NCI-H1105 (cell line): ENCODE measurements around the gene SIK3.
A peak's percentile ranks its signal among the peaks of the same experiment; 100 is the strongest.

Experiments used
- DNase-seq: peaks from one replicate; lab custom pipeline; 2025; lab: John Stamatoyannopoulos, UW

SIK3 gene

DNA sequence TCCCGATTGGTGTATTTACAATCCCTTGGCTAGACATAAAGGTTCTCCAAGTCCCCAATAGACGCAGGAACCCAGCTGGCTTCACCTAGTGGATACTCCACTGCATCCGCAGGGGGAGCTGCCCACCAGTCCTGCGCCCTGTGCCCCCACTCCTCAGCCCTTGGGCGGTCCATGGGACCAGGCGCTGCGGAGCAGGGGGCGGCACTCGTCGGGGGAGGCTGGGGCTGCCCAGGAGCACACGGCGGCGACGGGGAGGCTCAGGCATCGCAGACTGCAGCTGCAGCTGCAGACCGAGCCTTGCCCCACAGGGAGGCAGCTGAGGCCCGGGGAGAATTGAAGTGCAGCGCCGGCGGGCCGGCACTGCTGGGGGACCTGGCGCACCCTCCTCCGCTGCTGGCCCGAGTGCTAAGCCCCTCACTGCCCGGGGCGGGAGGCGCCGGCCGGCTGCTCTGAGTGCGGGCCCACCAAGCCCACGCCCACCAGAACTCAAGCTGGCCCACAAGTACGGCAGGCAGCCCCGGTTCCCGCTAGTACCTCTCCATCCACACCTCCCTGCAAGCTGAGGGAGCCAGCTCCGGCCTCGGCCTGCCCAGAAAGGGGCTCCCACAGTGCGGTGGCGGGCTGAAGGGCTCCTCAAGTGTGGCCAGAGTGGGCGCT is 12.2 kb upstream of the SIK3 start:
- no peak for DNase-seq

DNA sequence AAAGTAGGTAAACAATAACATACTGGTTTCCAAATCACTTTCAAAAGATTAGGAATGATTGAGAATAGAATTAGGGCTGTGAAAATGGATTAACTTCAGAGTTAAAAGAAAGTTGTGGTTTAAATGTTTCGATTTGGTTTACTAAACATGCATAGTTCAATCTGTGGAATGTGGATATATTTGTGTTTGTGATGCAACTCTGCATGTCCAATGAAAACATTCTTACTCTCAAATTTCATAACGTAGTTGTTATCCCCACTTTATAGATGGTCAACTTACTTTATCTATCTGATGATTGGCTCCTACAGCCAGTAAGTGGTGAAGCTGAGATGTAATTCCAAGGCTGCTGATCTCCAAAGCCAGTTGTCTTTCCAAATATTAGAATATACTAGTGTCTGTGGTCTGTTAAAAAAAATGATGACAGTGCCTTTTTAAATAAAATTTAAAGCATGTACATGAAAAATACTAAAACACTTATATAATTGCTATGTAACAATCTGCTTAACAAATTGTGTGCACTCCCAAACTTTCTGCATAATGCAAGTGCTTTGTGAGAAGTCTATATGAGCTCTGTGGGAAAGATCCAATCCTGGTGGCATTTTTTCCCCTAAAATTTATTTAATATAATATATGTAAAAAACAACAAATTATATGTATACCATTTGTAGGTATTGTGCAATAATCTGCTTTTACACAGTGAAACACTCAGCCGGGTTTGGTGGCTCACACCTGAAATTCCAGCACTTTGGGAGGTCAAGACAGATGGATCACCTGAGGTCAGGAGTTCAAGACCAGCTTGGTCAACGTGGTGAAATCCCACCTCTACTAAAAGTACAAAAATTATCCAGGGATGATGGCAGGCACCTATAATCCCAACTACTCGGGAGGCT is 9.7 kb upstream of the SIK3 start:
- no peak for DNase-seq

DNA sequence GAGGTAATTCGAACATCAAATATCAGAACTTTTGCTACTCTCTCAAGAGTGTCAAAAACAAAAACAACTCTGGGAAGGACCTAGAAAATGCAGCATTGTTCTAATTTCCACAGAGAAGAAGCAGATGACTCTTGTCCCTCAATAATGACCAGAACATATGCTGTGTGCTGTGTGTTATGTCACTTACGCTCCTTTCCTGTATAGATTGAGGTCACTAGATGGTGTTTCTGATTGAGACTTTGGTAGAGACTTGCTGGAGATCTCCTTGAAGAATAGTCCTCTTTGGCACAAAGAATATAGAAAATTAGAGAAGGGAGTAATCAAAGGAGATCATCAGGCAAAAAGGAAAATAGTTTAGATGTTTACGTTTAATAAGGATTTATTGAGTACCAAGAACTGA is 2.3 kb upstream of the SIK3 start:
- no peak for DNase-seq

DNA sequence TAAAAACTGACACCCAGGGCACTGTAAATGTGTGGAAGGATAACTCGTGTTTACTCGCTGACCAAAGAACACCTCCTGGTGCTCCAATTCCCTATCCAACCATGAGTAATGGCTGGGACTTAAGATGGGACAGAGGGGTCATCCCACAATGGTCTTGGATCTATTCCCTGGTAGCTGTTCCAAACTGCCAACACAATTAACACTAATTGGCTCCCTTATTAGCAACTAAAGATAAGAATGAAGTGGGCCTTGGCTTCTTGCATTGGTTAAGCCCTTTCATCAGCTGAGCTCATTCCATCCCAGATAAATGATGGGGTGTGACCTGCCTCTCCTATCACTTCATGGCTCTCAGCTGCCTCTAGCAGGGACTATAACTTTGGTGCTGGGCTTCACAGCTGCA is 1.5 kb upstream of the SIK3 start:
- no peak for DNase-seq

DNA sequence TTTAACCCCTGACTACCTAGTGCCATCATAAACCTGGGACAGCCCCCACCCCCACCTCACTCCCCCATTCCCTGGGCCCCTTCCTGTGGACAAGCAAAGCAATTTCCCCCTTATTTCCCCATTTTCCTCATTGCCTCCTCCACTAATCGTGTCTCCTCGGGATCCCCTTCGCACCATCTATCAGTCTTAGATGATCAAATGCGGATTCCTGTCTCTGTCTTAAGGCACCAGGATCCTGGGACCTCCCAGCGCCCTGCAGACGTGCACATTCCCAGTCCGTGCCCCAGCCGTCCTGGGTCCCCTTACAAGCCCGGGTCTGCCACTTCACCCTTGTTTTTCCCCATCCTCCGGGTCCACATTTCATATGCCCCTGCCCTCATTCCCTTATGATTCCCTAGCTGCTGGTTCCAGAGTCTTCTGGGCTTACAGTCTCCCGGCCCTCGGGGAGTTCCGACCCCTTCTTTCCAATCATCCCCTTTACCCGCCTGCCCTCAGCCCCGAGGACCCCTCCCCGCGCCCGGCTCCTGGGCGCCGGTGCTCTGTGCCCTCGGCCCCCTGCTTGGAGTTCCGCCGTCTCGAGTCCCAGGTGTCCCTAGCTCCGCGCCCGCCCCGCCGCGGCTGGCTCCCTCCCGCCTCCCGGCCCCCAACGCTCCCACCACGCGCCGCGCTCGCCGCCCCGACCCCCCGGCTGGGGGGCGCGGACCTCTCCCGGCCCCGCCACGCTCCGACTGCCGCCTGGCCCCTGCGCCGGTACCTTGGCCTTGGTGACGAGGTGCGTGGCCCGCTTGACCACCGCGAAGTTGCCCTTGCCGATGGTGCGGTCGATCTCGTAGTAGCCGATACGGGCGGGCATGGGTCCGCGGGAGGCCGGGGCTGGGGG is 599 bp downstream of the SIK3 start:
- DNase-seq: peak; percentile 53

DNA sequence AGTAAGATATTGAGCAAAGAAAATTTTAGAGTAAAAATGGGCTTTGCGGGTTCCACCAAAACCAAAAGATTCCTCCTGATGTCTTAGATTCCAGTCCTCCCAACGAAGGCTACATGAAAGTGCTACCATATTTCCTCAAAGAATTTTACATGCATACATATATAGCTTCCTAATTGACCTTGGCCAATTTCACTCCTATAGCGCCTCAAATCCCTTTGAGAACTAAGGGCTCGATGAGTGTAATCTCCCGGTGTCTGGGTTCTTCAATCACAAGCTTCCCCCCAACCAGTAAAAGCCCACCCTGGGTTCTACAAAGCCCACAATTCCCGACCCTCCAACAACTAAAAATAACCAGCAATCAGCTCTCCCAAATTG is 1.2 kb downstream of the SIK3 start:
- no peak for DNase-seq

DNA sequence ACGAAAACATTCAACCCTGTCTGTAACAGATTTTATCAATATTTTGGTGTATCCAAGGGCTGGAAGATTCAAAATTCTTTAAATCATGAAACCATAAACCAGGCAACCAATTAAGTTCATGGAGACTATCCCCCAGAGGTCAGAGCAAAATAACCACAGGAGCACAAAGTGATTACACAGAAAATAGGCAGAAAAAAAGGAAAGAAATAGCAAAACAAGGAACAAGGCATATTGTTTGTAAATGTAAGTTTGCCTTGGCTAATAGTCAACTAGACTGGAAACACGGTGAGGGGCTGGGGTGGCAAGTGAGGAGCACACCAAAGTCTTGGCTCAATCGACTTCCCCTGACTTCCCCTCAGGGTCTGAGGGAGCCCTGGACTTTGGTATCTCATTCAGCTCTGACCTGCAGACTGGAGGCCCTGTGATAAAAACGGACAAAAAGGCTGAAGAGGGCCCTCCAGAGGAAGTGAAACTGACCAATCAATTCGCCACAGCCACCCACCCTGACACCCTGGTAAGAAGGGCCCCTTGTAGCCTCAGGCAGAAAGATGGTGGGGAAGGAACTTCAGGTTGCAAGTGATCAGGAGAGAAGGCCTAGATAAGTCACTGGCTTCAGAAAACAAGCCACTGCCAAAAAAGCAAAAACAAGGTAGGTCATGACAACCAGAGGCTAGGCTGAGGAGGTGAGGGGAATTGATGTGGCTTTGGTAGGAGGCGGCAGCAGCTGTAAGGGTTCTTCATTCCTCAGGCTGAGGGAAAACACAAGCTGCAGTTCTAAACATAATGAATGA is 1.8 kb downstream of the SIK3 start:
- no peak for DNase-seq

DNA sequence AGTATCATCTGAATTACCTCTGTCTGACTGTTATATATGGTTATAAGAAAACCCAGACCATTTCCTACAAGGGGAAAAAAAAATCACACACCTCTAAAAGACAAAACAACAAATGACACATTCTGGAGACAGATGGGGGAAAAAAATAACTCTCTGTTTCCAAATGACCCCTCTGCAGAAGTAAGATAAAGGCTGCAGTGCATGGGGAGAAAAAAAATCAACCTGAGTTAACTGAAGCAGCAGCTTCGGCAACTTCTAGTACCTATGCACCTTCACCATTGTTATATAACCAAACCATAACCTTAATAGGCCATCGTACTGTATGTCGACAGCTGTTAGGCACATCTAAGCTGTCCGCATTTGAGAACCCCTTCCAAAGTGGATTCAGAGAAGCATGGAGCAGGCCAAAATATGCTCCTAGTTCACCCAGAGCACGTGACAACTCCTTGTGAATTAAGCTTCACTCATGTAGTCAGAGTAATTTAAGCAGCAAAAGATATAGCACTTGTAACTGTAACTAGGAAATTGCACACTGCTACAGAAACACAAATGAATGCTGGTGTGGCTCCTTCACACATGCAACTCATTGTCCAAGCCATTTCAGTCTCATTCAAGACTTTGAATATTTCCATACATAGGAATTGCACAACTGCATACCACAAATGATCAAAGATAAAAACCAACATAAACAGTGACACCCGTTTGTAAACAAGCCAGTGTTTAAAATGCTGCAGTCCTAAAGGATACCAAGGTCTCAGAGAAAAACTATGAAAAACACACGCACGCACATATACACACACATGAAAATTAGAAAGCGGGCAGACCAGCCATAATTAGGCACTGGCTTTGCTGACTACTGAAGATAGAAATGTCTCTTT is 2.7 kb downstream of the SIK3 start:
- no peak for DNase-seq

DNA sequence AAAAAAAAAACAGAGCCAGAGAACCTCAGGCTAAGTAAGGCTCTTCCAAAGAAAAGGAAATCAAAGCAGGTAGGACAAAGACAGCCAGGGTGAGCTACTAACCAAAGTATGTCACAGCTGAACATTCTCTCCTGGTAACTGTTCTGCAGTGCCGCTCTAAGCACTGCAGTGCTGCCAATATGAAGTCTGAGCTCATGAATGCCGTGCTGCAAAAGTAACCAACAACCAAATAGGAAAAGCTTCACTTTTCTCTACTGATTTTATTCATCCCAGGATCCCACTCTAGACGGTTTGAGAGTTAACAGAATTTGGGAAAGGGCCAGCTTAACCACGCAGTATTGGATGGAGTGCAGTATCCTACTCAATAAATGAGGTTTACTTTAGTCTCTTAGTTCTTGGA is 3.5 kb downstream of the SIK3 start:
- no peak for DNase-seq

DNA sequence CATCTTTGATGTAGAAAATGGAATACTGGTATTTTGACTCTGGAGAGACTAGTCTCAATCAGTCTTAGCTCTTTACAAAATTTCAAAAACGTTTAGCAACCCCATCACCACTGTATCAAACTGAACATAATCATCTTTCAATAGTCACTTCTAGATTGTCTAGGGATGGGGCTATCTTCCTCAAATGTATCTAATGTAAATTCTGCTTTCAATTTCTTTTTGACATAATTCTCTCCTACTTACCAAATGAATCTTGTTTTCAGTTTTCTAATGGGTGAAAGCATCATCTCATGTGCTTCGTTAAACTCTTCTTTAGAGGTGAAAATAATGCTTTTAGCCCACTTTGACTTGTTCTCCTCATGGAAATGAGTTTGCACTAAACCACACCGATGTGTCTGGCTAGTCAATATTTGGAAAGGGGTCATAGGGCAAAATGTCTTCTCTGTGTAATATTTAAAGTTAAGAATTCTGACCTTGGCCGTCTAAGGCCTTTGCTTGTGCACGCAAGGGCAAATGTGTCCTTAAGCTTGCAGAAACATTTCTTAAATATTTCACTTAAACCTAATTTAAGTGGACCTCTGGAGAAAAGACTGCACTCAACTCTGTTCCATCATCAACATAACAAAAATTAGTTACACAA is 5.2 kb downstream of the SIK3 start:
- DNase-seq: no peak

DNA sequence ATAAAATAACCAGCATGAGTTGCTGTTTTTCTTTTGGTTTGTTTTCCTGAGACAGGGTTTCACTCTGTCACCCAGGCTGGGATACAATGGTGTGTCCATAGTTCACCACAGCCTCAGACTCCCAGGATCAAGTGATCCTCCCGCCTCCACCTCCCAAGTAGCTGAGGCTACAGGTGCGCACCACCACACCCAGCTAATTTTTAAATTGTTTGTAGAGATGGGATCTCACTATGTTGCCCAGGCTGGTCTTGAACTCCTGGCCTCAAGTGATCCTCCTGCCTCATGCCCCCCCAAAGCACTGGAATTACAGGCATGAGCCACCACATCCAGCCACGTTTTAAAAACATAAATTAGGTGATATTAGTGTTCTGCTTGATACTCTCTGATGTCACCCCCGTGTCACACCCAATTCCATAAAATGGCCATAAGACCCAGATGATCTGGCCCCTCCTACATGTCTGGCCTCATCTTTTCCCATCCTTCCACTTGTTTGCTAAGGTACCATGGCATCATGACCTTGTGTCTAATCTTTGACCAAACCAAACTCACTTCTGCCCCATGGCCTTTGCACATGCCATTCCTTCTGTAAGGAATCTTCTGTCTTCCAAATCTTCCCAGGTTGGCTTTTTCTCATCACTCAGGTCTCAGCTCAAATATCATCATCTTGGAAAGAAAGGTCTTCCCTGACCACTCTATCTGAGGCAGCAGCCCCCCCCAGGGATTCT is 6.3 kb downstream of the SIK3 start:
- DNase-seq: no peak

DNA sequence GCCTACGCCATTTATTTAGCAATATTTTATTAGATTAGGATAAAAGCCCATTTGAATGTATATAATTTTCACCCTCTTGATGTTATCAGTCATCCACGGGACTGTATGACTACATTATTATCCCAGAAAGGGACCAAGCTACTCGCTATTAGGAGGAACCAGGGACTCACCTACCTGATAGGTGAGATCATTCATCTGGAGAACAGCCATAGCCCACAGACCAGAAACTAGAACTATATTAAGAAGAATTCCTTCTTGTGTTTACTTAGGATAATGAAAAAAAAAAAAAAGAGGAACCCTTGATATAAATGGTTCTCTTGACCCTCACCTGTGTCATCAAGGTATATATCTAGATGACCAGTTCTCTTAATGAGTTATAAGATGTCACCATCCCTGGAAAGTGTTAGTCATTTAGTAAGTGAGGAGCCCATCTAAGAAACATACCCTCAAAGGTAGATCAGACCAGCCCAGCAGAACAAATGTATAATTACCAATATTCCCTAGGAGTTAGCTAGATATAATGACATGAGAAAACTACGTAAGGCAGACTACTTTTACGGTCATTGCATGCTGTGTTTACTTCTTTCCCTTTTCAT is 8.0 kb downstream of the SIK3 start:
- DNase-seq: no peak

DNA sequence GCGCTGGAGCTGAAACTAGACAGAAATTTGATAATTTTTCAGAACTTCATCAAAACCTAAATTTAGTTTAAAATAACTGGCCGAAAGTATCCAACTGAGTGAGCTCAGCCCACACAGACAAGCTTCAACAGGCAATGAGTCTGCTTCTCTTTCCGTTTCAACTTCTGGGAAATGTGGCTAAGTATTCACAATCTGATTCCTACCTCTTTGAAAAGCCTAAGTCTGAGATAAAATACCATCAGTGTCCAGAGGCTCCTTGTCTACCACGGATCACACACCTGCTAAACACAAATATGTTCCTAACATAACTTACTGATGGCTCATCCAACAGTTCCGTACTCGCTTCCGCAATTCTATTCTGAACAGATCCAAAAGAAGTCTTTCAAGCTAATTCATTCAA is 8.5 kb downstream of the SIK3 start:
- DNase-seq: no peak

DNA sequence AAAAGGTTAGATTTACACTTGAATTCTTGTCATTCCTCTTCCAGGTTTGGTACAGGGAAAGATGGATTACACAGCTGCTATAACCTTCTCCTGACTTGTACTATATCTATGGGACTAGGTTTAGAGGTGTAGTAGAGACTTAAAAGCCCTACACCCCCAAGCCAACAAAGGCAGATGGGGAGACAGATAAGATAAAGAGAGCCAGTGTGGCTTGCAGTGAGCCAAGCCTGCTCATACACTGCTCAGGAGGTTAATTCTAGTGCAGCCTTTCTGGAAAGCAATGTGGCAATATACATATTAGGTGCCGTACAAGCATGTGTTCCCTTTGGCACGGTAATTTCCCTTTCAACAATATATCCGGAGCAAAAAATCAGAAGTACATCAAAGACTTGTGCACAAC is 10.8 kb downstream of the SIK3 start:
- DNase-seq: no peak

DNA sequence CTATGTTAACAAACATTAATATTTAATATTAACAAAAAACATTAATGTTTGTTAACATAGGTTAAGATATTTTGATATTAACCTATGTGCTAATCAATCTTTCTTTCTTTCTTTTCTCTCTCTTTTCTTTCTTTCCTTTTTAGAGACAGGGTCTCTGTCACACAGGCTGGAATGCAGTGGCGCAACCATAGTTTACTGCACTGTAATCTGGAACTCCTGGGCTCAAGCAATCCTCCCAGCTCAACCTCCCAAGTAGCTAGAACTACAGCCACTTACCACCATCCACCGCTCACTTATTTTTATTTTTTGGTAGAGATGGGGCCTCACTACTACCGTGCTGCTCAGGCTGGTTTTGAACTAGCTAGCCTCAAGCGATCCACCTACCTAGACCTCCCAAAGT is 13.2 kb downstream of the SIK3 start:
- no peak for DNase-seq

DNA sequence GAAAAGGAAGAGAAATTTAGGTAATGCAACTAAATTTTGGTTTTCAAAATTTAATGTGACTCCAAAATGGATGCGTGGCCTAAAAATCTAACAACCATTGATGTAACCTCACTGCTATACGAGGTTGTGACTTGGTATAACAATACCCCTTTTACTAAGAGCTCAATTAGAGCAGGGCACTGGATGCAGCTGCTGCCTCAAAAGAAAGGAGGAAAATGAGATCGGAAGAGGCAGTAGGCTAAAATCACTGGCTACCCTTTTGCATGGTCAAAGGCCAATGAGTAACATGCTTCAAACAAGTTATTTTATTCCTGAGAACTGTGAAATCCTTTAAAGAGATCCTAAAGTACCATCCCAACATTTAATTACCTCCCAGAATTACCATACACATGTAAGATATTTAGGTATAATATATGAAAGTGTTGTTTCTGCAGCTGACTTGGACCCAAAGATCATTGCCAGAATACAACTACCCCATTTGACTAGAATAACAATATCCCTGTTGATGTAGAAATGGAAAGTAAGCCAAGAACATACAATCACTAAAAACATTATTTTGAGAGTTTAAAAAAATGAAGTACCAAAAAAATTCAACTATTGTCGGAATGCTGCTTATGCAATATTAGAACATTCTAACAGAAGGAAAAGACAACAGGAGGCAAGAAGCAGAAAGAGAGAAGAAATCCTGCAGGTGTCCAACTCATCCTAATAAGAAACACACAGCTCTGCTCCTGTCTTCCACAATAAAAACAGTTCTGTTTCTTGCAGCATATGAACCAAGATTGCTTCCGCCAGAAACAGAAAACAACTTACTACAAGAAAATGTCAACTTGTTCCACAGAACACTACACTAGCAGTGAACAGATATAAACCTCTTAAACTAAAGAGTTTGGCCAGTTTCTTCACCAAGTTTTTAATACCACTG is 15.0 kb downstream of the SIK3 start:
- no peak for DNase-seq

DNA sequence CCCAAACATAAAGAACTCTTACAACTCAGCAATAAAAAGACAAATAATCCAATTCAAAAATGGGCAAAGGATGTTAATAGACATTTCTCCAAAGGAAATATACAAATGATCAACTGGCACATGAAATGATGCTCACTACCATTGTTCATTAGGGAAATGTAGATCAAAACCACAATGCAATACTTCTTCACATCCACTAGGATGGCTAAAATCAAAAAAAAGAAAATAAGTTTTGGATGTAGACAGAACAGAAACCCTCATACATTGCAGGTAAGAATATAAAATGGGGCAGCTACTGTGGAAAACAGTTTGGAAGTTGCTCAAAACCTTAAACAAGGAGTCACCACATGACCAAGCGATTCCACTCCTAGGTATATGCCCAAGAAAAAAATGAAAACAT is 16.3 kb downstream of the SIK3 start:
- DNase-seq: no peak

DNA sequence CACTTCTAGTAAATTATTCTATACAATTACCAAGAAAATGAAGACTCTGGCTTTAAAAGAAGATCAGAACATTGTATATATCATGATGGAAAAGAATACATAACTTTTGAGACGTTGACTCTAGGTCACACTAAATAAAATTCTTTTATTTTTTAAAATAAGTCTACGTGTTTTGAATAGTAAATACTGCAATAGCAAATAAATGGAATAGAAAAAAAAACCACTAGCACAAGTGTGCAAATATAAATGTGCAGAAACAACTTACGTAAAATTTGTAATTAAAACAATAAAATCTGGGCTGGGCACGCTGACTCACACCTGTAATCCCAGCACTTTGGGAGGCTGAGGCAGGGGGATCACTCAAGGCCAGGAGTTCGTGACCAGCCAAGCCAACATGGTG is 17.9 kb downstream of the SIK3 start:
- DNase-seq: no peak
